ENCODE data around the gene TULP4. TPM values are rescaled to one million over a fixed set of nuclear protein-coding genes. Genes with fewer than 3 reads are reported as not detected.

TULP4 gene
- polyA plus RNA-seq, 1 experiment = 8.0 TPM

GRCh38 chr6:158538741-158539140, 226.5 kb downstream of the TULP4 start:
- ChIA-PET POLR2A (no interaction called here), CTCF (interaction anchor here (1.8 kb wide), 1 partner anchor 318 kb away, joined by 6 read pairs; no protein-coding TSS in a partner anchor)
- H3K36me3 ChIP-seq (ENCODE audit: control insufficient read depth, insufficient read depth, low read length) = no peaks in the 10 kb centered on the region
- H3K4me3 ChIP-seq (ENCODE audit: low read depth, low read length) = no peak overlapping the region
- DNase-seq (ENCODE audit: low read depth) = no peak
- no peak for TF ChIP-seq CTCF (IDR thresholded peaks at IDR 0.05; ENCODE audit: insufficient read depth, low read depth, low read length)
- peaks cover 7% of the 10 kb centered on the region; the same call in 1 of the 2 replicates for H3K27me3 ChIP-seq (ENCODE audit: control insufficient read depth, insufficient read depth, low read length)

GRCh38 chr6:158539413-158539812, 227.1 kb downstream of the TULP4 start:
- H3K4me3 ChIP-seq (ENCODE audit: low read depth, low read length) = no peak overlapping the region
- CTCF ChIA-PET = interaction anchor here (1.8 kb wide), 1 partner anchor 318 kb away, joined by 6 read pairs; no protein-coding TSS in a partner anchor
- POLR2A ChIA-PET = no interaction called here
- no peaks in the 10 kb centered on the region for H3K36me3 ChIP-seq (ENCODE audit: control insufficient read depth, insufficient read depth, low read length)
- no peak for DNase-seq (ENCODE audit: low read depth)
- TF ChIP-seq CTCF (IDR thresholded peaks at IDR 0.05; ENCODE audit: insufficient read depth, low read depth, low read length) = no peak
- H3K27me3 ChIP-seq (ENCODE audit: control insufficient read depth, insufficient read depth, low read length) = peaks cover 7% of the 10 kb centered on the region; the same call in 1 of the 2 replicates

GRCh38 chr6:158539881-158540280, 227.6 kb downstream of the TULP4 start:
- ChIA-PET CTCF (interaction anchor here (0.6 to 1.8 kb wide), 3 partner anchors 29 to 319 kb away, joined by 3 to 6 read pairs (median 3); no protein-coding TSS in a partner anchor), POLR2A (no interaction called here)
- H3K36me3 ChIP-seq (ENCODE audit: control insufficient read depth, insufficient read depth, low read length) = no peaks in the 10 kb centered on the region
- no peak overlapping the region for H3K4me3 ChIP-seq (ENCODE audit: low read depth, low read length)
- no peak for TF ChIP-seq CTCF (IDR thresholded peaks at IDR 0.05; ENCODE audit: insufficient read depth, low read depth, low read length)
- H3K27me3 ChIP-seq (ENCODE audit: control insufficient read depth, insufficient read depth, low read length) = peaks cover 7% of the 10 kb centered on the region; the same call in 1 of the 2 replicates
- no peak for DNase-seq (ENCODE audit: low read depth)

GRCh38 chr6:158543606-158544185, 231.4 kb downstream of the TULP4 start:
- ChIA-PET POLR2A (no interaction called here), CTCF (interaction anchor here (1.4 to 2.4 kb wide), 2 partner anchors 10 to 25 kb away, joined by 3 to 9 read pairs; no protein-coding TSS in a partner anchor)
- no peak for TF ChIP-seq CTCF (IDR thresholded peaks at IDR 0.05; ENCODE audit: insufficient read depth, low read depth, low read length)
- no peak overlapping the region for H3K4me3 ChIP-seq (ENCODE audit: low read depth, low read length)
- no peak for DNase-seq (ENCODE audit: low read depth)
- H3K36me3 ChIP-seq (ENCODE audit: control insufficient read depth, insufficient read depth, low read length) = no peaks in the 10 kb centered on the region
- peaks cover 3% of the 10 kb centered on the region; the same call in 1 of the 2 replicates for H3K27me3 ChIP-seq (ENCODE audit: control insufficient read depth, insufficient read depth, low read length)

GRCh38 chr6:158544428-158544827, 232.2 kb downstream of the TULP4 start:
- Histone ChIP-seq H3K27me3 (ENCODE audit: control insufficient read depth, insufficient read depth, low read length) (peaks cover 3% of the 10 kb centered on the region; the same call in 1 of the 2 replicates), H3K4me3 (ENCODE audit: low read depth, low read length) (no peak overlapping the region), H3K36me3 (ENCODE audit: control insufficient read depth, insufficient read depth, low read length) (no peaks in the 10 kb centered on the region)
- CTCF ChIA-PET = no interaction called here
- POLR2A ChIA-PET = no interaction called here
- no peak for DNase-seq (ENCODE audit: low read depth)
- TF ChIP-seq CTCF (IDR thresholded peaks at IDR 0.05; ENCODE audit: insufficient read depth, low read depth, low read length) = no peak

All from BJ (cell line).